Liver (tissue), 9 donors: ENCODE data around the gene CTDSP2. TPM values are rescaled to one million over a fixed set of nuclear protein-coding genes. Genes with fewer than 3 reads are reported as not detected.

Source experiments
- DNase-seq: peaks from one replicate; pipeline ENCODE4 v3.0.0-alpha.2; 2017; ENCODE audit warnings: low spot score
- H3K27ac ChIP-seq, 2 donors: one replicate each; pipeline ENCODE4 v1.7.0; 2013; ENCODE audit warnings: inconsistent platforms in 2 of 2, low read length in 2 of 2, control low read depth in 1 of 2, low read depth in 1 of 2, mild to moderate bottlenecking in 1 of 2
- H3K27me3 ChIP-seq, 4 donors: one replicate each; pipeline versions ENCODE4 v1.6.1 to v1.7.0; 2013; ENCODE audit warnings: low read length in 3 of 4, inconsistent platforms in 1 of 4, mild to moderate bottlenecking in 1 of 4, moderate library complexity in 1 of 4; ENCODE audit not compliant: control insufficient read depth in 4 of 4, insufficient read depth in 4 of 4
- H3K36me3 ChIP-seq, 4 donors: one replicate each; pipeline versions ENCODE4 v1.6.1 to v1.7.0; 2013; ENCODE audit warnings: low read length in 3 of 4, mild to moderate bottlenecking in 3 of 4, low read depth in 1 of 4, moderate library complexity in 1 of 4; ENCODE audit not compliant: control insufficient read depth in 4 of 4, insufficient read depth in 3 of 4
- H3K4me1 ChIP-seq, 4 donors: one replicate each; pipeline versions ENCODE4 v1.6.1 to v1.7.0; 2013; ENCODE audit warnings: low read length in 3 of 4, mild to moderate bottlenecking in 3 of 4, moderate library complexity in 1 of 4; ENCODE audit not compliant: control insufficient read depth in 4 of 4, insufficient read depth in 4 of 4
- H3K4me3 ChIP-seq, 3 donors: one replicate each; pipeline versions ENCODE4 v1.6.1 to v1.7.0; 2013; ENCODE audit warnings: low read length in 3 of 3, control low read depth in 1 of 3, low read depth in 1 of 3, mild to moderate bottlenecking in 1 of 3
- H3K9ac ChIP-seq, 2 donors: one replicate each; pipeline ENCODE4 v1.7.0; 2013; ENCODE audit warnings: low read length in 2 of 2, mild to moderate bottlenecking in 2 of 2, moderate library complexity in 2 of 2, control low read depth in 1 of 2, low read depth in 1 of 2
- H3K9me3 ChIP-seq, 4 donors: one replicate each; pipeline versions ENCODE4 v1.6.1 to v1.7.0; 2013; ENCODE audit warnings: low read length in 3 of 4; ENCODE audit not compliant: control insufficient read depth in 4 of 4
- EGR1 ChIP-seq, 2 donors: IDR thresholded peaks; 2 replicates each; pipeline ENCODE4 v1.6.1; 2016 to 2018; ENCODE audit warnings: antibody characterized with exemption in 2 of 2, low read depth in 2 of 2
- FOXA1 ChIP-seq: IDR thresholded peaks from 2 replicates; pipeline ENCODE4 v1.6.1; 2016; ENCODE audit warnings: antibody characterized with exemption
- FOXA2 ChIP-seq: IDR thresholded peaks from 2 replicates; pipeline ENCODE4 v1.6.1; 2016; ENCODE audit warnings: antibody characterized with exemption
- GABPA ChIP-seq, 2 donors: IDR thresholded peaks in 1 of 2; conservative IDR thresholded peaks in 1 of 2; 2 replicates each; pipeline ENCODE4 v1.6.1; 2016; ENCODE audit warnings: antibody characterized with exemption in 2 of 2, mild to moderate bottlenecking in 1 of 2, moderate library complexity in 1 of 2
- HNF4A ChIP-seq, 2 donors: conservative IDR thresholded peaks; 2 replicates each; pipeline ENCODE4 v1.6.1; 2016; ENCODE audit warnings: antibody characterized with exemption in 2 of 2, mild to moderate bottlenecking in 2 of 2
- HNF4G ChIP-seq: IDR thresholded peaks from 2 replicates; pipeline ENCODE4 v1.6.1; 2016; ENCODE audit warnings: antibody characterized with exemption
- JUND ChIP-seq, 2 donors: IDR thresholded peaks; 2 replicates each; pipeline ENCODE4 v1.6.1; 2016; ENCODE audit warnings: antibody characterized with exemption in 2 of 2
- NR2F2 ChIP-seq: IDR thresholded peaks from 2 replicates; pipeline ENCODE4 v1.6.1; 2016; ENCODE audit warnings: antibody characterized with exemption
- RAD21 ChIP-seq, 2 donors: IDR thresholded peaks; 2 replicates each; pipeline ENCODE4 v1.6.1; 2016; ENCODE audit warnings: antibody characterized with exemption in 2 of 2, mild to moderate bottlenecking in 2 of 2
- RXRA ChIP-seq, 2 donors: IDR thresholded peaks; 2 replicates each; pipeline ENCODE4 v1.6.1; 2017 to 2018; ENCODE audit warnings: antibody characterized with exemption in 2 of 2, mild to moderate bottlenecking in 1 of 2
- SP1 ChIP-seq: IDR thresholded peaks from 2 replicates; pipeline ENCODE4 v1.6.1; 2018; ENCODE audit warnings: antibody characterized with exemption, mild to moderate bottlenecking
- TAF1 ChIP-seq: conservative IDR thresholded peaks from 2 replicates; pipeline ENCODE4 v1.6.1; 2016; ENCODE audit warnings: antibody characterized with exemption, mild to moderate bottlenecking
- YY1 ChIP-seq: IDR thresholded peaks from 2 replicates; pipeline ENCODE4 v1.6.1; 2016; ENCODE audit warnings: antibody characterized with exemption, mild to moderate bottlenecking
- WGBS: extraction: QIAGEN DNeasy Blood & Tissue Kit; methylation state at CpG from one replicate; pipeline ENCODE4 v1.1.7; 2013; 5-methylcytosine and 5-hydroxymethylcytosine counted together
- polyA plus RNA-seq, 2 donors: library from polyadenylated mRNA; stranded (reverse) in 1 of 2; unstranded in 1 of 2; fragments of 200-250 nt in 1 of 2; fragments of >200 nt in 1 of 2; fragmentation: Nextera tagmentation in 1 of 2; extraction: Ambion mirVana in 1 of 2; gene quantifications; one replicate each; pipeline versions ENCODE4 v1.2.1 to v1.2.3, GENCODE V29; 2013 to 2015
- total RNA-seq, 2 donors: library from RNA; depleted of rRNA; stranded (reverse); fragments of >200 nt; gene quantifications; one replicate each; pipeline ENCODE4 v1.2.3, GENCODE V29; 2014
- TF ChIP-seq, protein P1 (sequence below): IDR thresholded peaks from 2 replicates; pipeline ENCODE4 v1.6.1; 2016; ENCODE audit warnings: antibody characterized with exemption
- TF ChIP-seq, protein P2 (sequence below): IDR thresholded peaks from 2 replicates; pipeline ENCODE4 v1.6.1; 2016; ENCODE audit warnings: antibody characterized with exemption
- TF ChIP-seq, protein P3 (sequence below): IDR thresholded peaks from 2 replicates; pipeline ENCODE4 v1.6.1; 2016; ENCODE audit warnings: antibody characterized with exemption
- TF ChIP-seq, protein P4 (sequence below): fragments of 150-350 bp; IDR thresholded peaks from 2 replicates; pipeline ENCODE4 v1.5.1; 2017; ENCODE audit warnings: improper control_type of control experiment, low read depth, low read length; ENCODE audit not compliant: missing input control
- TF ChIP-seq, protein P5 (sequence below): IDR thresholded peaks from 2 replicates; pipeline ENCODE4 v1.6.1; 2016; ENCODE audit warnings: antibody characterized with exemption, mild to moderate bottlenecking
- donor health status: healthy.
- donor health status: healthy.
- donor health status: healthy.
- donor health status: healthy.
- donor health status: healthy.

CTDSP2 gene
- total and polyA plus RNA-seq, 4 donors, result 20.1 to 60.9 (median 43.7) TPM

DNA sequence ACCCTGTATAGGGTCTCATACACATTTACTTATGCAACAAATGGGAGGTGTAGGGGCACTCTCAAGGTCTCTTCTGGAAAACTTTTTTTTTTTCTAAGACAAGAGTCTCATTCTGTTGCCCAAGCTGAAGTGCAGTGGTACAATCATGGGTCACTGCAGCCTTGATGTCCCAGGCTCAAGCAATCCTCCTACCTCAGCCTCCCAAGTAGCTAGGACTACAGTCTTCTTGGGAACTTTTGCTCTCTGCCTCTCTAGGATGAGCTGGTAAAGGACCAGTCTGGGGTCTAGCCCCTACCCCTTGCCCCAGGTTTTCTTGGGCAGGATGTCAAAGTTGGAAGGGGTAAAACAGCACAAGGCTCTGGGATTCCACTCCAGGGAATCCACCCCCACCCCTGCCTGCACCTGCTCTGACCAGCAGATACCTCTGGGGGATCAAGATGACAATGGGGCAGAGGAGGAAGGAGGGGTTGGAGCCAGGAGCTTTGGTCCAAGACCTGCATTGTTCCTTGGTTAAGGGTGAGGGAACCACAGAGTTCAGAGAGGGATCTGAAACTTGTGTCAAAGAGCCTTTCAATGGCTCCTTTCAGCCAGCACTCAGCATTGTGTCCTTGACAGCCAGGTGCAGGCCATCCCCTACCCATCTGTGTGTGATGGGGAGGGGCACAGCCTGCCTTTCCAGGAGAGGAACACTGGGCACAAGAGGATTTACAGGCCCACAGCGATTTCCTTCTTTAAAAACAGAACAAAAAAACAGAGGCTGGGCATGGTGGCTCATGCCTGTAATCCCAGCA is 12.2 kb downstream of the CTDSP2 start:
- DNase-seq, result no peak
- Histone ChIP-seq H3K4me1 (peaks cover 26 to 80% (median 72%) of the 10 kb centered on the region in 4 donors), H3K36me3 (peaks cover 0 to 3% (median under 1%) of the 10 kb centered on the region in 4 donors), H3K4me3 (no peak overlapping the region), H3K27me3 (no peaks in the 10 kb centered on the region), H3K9me3 (no peaks in the 10 kb centered on the region), H3K9ac (no peak overlapping the region), H3K27ac (no peak overlapping the region)
- no peak for TF ChIP-seq FOXA1
- TF ChIP-seq, protein P1, sequence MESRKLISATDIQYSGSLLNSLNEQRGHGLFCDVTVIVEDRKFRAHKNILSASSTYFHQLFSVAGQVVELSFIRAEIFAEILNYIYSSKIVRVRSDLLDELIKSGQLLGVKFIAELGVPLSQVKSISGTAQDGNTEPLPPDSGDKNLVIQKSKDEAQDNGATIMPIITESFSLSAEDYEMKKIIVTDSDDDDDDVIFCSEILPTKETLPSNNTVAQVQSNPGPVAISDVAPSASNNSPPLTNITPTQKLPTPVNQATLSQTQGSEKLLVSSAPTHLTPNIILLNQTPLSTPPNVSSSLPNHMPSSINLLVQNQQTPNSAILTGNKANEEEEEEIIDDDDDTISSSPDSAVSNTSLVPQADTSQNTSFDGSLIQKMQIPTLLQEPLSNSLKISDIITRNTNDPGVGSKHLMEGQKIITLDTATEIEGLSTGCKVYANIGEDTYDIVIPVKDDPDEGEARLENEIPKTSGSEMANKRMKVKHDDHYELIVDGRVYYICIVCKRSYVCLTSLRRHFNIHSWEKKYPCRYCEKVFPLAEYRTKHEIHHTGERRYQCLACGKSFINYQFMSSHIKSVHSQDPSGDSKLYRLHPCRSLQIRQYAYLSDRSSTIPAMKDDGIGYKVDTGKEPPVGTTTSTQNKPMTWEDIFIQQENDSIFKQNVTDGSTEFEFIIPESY, result no peak
- TF ChIP-seq, protein P2, sequence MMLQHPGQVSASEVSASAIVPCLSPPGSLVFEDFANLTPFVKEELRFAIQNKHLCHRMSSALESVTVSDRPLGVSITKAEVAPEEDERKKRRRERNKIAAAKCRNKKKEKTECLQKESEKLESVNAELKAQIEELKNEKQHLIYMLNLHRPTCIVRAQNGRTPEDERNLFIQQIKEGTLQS, result no peak
- no peak for TF ChIP-seq TAF1
- no peak for TF ChIP-seq GABPA (IDR thresholded peaks at IDR 0.05 in 1 of 2, conservative IDR thresholded peaks at IDR 0.05 in 1 of 2)
- WGBS, result 49% methylated on average over 1 of the region's 1 CpG

DNA sequence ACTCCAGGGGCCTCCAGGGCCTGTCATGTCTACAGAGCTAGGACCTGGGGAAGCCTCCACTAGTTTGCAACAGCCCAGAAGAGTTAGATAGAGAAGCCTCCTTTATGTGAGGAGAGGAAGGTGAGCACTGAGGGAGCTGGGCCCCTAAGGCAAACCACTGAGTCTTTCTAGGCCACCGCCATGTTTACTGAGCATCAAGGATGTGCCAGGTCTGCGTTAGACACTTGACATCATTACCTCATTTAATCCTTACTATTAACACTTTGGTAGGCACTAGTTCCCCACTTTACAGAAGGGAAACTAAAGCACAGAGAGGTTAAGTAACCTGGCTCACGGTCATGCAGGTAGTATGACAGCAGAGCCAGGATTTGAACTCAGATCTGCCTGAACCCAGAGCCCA is 12.9 kb downstream of the CTDSP2 start:
- H3K9ac ChIP-seq, result no peak overlapping the region
- TF ChIP-seq RAD21 (IDR thresholded peaks at IDR 0.05), result no peak
- TF ChIP-seq, protein P3, sequence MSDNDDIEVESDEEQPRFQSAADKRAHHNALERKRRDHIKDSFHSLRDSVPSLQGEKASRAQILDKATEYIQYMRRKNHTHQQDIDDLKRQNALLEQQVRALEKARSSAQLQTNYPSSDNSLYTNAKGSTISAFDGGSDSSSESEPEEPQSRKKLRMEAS, result no peak
- no peak for TF ChIP-seq HNF4A (conservative IDR thresholded peaks at IDR 0.05)
- TF ChIP-seq, protein P4, sequence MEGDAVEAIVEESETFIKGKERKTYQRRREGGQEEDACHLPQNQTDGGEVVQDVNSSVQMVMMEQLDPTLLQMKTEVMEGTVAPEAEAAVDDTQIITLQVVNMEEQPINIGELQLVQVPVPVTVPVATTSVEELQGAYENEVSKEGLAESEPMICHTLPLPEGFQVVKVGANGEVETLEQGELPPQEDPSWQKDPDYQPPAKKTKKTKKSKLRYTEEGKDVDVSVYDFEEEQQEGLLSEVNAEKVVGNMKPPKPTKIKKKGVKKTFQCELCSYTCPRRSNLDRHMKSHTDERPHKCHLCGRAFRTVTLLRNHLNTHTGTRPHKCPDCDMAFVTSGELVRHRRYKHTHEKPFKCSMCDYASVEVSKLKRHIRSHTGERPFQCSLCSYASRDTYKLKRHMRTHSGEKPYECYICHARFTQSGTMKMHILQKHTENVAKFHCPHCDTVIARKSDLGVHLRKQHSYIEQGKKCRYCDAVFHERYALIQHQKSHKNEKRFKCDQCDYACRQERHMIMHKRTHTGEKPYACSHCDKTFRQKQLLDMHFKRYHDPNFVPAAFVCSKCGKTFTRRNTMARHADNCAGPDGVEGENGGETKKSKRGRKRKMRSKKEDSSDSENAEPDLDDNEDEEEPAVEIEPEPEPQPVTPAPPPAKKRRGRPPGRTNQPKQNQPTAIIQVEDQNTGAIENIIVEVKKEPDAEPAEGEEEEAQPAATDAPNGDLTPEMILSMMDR, result no peak
- no peak for TF ChIP-seq EGR1 (IDR thresholded peaks at IDR 0.05; ENCODE audit: low read depth in 2 of 2)
- no peak for TF ChIP-seq TAF1
- TF ChIP-seq, protein P1, result no peak
- TF ChIP-seq GABPA (IDR thresholded peaks at IDR 0.05 in 1 of 2, conservative IDR thresholded peaks at IDR 0.05 in 1 of 2), result no peak
- TF ChIP-seq, protein P2, result no peak
- TF ChIP-seq NR2F2, result no peak
- no peak for TF ChIP-seq HNF4G
- TF ChIP-seq, protein P5, sequence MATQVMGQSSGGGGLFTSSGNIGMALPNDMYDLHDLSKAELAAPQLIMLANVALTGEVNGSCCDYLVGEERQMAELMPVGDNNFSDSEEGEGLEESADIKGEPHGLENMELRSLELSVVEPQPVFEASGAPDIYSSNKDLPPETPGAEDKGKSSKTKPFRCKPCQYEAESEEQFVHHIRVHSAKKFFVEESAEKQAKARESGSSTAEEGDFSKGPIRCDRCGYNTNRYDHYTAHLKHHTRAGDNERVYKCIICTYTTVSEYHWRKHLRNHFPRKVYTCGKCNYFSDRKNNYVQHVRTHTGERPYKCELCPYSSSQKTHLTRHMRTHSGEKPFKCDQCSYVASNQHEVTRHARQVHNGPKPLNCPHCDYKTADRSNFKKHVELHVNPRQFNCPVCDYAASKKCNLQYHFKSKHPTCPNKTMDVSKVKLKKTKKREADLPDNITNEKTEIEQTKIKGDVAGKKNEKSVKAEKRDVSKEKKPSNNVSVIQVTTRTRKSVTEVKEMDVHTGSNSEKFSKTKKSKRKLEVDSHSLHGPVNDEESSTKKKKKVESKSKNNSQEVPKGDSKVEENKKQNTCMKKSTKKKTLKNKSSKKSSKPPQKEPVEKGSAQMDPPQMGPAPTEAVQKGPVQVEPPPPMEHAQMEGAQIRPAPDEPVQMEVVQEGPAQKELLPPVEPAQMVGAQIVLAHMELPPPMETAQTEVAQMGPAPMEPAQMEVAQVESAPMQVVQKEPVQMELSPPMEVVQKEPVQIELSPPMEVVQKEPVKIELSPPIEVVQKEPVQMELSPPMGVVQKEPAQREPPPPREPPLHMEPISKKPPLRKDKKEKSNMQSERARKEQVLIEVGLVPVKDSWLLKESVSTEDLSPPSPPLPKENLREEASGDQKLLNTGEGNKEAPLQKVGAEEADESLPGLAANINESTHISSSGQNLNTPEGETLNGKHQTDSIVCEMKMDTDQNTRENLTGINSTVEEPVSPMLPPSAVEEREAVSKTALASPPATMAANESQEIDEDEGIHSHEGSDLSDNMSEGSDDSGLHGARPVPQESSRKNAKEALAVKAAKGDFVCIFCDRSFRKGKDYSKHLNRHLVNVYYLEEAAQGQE, result no peak
- no peak for TF ChIP-seq RXRA (IDR thresholded peaks at IDR 0.05)
- TF ChIP-seq JUND (IDR thresholded peaks at IDR 0.05), result no peak
- no peak for TF ChIP-seq FOXA2
- no peak for TF ChIP-seq FOXA1
- TF ChIP-seq SP1, result no peak
- TF ChIP-seq YY1, result no peak

More for the DNA sequence above, 12.9 kb downstream of the CTDSP2 start:
- DNase-seq, result no peak
- H3K4me1 ChIP-seq, result peaks cover 22 to 79% (median 66%) of the 10 kb centered on the region in 4 donors
- no peaks in the 10 kb centered on the region for H3K27me3 ChIP-seq
- H3K36me3 ChIP-seq, result peaks cover 4 to 9% (median 6%) of the 10 kb centered on the region in 4 donors
- WGBS, result 78% methylated on average over 3 of the region's 3 CpGs
- no peak overlapping the region for H3K27ac ChIP-seq
- H3K9me3 ChIP-seq, result no peaks in the 10 kb centered on the region
- no peak overlapping the region for H3K4me3 ChIP-seq
